NT2/D1 (cell line): Measurements from ENCODE around the gene SIRPG.

Experiments
- YY1 ChIP-seq: IDR thresholded peaks from 2 replicates; pipeline ENCODE4 v1.6.1; 2011; ENCODE audit not compliant: insufficient read length, insufficient read depth
- ZNF274 ChIP-seq: IDR thresholded peaks from 2 replicates; pipeline ENCODE4 v1.6.1; 2011; ENCODE audit warnings: mild to moderate bottlenecking, low read depth, low read length

GRCh38 chr20:1588533-1589460 is 68.8 kb downstream of the SIRPG start:
- no peak for TF ChIP-seq ZNF274
- no peak for TF ChIP-seq YY1
